HG02642 (cell line): Measurements from ENCODE around the gene ZDHHC8.

Experiments
- ATAC-seq: cut with Tn5 transposase; IDR thresholded peaks from one replicate; pipeline ENCODE4 v1.9.1; 2021; ENCODE audit warnings: mild to moderate bottlenecking; ENCODE audit not compliant: unreplicated experiment, poor library complexity

ZDHHC8 gene

GRCh38 chr22:20188567-20188877, 56.9 kb downstream of the ZDHHC8 start:
- ATAC-seq: no peak

GRCh38 chr22:20191000-20191515, 59.5 kb downstream of the ZDHHC8 start:
- ATAC-seq: no peak

DNA sequence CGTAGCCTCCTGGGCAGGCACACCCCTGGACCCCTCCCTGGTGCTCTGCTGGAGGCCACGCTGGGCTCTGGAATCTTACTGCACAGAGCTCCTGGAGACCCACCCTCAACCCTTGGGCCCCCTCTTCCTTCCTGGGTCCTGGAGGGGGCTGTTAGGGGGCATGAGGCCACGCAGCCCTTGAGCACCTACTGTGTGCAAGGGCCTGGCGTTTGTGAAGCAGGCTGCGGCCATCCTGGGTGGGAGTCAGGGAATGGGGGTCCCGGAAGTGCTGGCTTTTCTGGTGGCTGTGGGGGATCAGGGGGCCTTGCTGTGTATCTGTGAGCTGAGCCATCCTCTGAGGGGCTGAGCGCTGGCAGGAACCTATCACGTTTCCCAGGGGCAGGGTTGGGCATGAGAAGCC, 60.2 kb downstream of the ZDHHC8 start:
- no peak for ATAC-seq

GRCh38 chr22:20192293-20192971, 60.8 kb downstream of the ZDHHC8 start:
- ATAC-seq: no peak

GRCh38 chr22:20192972-20193760, 61.6 kb downstream of the ZDHHC8 start:
- no peak for ATAC-seq

DNA sequence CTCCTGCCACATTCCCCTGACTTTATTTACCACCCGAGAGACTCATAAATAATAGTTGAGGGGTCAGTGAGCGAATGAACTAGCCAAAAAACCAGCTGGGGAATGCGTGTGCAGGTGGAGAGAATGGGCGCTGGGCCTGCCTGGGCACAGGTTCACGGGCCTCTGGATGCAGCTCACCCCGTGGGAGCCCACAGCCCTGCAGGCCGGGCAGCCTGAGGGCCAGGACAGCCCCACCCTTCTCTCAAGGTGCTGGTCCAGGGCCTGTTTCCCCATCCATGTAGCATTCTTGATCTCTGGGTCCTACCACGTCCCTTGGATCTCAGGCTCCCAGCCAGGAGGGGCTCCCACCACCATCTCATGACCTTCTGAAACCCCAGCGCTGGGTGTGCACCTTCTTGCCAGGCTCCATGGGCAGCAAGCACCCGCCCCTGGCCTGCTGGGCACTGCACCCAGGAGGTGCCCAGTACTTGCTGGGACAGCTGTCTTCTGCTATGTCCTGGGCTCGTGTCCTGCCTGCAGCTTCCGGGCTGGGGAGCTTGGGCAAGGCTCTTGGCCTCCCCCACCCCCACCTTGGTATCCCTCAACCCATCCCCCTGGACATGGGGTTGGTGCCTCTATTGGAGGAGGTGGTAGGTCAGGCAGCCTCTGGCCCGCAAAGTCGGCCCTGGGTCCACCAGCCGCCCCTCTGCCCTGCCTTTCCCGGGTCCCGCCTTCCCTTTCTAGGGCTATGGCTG, 62.3 kb downstream of the ZDHHC8 start:
- no peak for ATAC-seq

DNA sequence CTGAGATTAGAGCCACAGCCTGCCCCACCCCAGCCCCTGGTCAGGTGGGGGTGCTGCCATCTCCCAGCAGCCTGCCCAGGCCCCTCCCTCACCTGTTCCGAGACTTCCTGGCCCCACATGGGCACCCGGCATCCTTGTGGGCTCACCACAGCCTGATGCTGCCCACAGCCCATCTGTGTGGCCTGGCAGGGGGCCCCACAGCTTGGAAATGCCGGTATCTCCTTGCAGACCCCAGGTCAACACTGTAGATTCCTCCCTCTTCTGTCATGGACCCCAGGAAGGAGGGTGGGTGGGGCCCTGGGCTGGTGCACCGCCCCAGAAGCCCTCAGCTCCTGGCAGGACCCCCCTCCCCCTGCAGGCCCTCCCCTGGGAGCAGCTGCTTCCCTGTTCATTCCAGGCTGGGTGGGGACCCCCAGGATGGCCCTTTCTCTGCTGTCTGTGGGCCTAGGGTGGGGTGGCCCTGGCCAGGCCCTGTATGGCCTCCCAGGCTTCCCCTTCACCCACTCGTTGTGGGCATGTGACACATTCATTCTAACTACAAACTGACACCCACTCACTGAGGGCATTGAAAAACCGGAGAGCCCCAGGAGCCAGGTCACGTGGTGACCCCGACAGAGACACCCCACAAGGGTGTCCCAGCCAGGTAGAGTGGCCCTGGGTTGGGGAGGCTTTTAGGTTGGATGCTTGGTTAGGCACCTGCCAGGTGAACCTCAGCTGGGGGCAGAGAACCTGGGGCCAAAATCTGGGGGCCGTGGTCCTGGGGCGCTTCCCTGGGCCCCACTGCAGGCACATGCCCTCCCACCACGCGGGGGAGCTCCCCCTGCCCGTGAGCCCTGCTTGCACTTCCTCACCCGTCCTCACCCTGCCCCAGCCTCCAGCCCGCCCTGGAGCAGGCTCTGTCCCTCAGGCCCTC, 63.3 kb downstream of the ZDHHC8 start:
- no peak for ATAC-seq

DNA sequence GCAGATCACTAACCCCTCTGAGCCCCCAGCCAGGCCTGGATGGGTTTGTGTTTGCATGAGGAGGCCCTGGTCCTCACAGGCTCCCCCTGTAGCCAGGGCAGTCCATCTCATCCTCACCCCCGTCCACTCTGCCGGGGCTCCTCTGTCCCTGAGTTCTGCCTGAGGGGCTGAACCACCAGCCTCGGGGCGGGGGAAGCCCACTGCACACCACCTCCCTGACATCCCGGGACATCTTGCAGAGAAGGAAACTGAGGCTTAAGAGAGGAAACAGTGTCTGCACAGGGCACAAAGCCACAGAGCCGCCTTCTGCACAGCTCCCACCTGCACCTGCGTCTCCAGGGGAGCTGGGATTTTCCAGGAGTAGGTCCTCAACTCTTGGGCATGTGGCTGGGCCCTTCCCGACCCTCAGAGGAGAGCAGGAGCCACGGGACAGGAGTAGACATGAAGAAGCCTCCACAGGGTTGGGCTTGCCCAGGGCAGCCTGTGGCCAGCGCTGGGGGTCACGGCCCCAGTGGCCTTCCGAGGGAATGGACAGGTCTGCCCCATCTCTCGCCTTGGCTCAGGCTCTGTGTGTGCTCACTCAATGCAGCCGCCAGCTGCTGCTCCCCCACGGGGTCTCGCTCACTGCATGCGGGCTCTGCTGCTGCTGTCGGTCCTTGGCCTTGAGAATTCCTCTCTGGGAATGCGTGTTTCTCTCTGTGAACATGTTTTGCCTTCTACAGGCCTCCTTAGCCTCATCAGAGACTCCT, 64.7 kb downstream of the ZDHHC8 start:
- no peak for ATAC-seq
